B cell (primary cell): ENCODE measurements around the gene DFFB.

Experiments used
- EZH2 ChIP-seq: IDR thresholded peaks from 2 replicates; pipeline ENCODE4 v1.6.1; 2012; ENCODE audit warnings: borderline replicate concordance, low read depth, mild to moderate bottlenecking, moderate library complexity, low read length; ENCODE audit not compliant: insufficient read depth, poor library complexity, severe bottlenecking
- TF ChIP-seq, protein P1 (sequence below): fragments of 200-600 bp; IDR thresholded peaks from one replicate; pipeline ENCODE4 v1.8.0; 2022; ENCODE audit warnings: antibody characterized with exemption, mild to moderate bottlenecking

DNA sequence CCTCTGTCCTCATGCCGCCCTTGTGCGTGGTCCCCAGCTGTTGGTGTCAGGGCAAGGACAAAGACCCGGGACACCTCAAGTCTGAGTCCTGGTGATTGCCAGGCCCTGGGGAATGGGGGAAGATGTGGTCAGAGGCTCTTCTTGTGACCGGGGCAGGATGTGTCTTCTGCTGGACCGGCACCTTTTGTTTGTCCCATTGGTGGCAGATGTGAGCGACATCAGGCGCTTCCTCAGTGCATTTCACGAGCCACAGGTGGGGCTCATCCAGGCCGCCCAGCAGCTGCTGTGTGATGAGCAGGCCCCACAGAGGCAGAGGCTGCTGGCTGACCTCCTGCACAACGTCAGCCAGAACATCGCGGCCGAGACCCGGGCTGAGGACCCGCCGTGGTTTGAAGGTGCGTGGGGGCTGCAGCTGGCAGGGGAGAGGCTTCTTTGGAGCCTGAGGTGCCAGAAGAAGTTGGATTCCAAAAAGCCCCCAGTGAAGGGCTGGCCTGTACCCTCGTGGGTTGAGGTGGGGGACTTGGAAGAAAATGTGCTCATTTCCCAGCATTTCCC is 8.4 kb downstream of the DFFB start:
- TF ChIP-seq, protein P1, sequence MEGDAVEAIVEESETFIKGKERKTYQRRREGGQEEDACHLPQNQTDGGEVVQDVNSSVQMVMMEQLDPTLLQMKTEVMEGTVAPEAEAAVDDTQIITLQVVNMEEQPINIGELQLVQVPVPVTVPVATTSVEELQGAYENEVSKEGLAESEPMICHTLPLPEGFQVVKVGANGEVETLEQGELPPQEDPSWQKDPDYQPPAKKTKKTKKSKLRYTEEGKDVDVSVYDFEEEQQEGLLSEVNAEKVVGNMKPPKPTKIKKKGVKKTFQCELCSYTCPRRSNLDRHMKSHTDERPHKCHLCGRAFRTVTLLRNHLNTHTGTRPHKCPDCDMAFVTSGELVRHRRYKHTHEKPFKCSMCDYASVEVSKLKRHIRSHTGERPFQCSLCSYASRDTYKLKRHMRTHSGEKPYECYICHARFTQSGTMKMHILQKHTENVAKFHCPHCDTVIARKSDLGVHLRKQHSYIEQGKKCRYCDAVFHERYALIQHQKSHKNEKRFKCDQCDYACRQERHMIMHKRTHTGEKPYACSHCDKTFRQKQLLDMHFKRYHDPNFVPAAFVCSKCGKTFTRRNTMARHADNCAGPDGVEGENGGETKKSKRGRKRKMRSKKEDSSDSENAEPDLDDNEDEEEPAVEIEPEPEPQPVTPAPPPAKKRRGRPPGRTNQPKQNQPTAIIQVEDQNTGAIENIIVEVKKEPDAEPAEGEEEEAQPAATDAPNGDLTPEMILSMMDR: no peak
- TF ChIP-seq EZH2: no peak
